Brain microvascular endothelial cell (primary cell): ENCODE data around the gene ORC3.

Experiments
- DNase-seq: peaks from one replicate; pipeline ENCODE4 v3.0.0-alpha.2; 2020
- H3K27ac ChIP-seq: fragments of 250-450 bp; sonication (Bioruptor Pico); 2 replicates; pipeline ENCODE4 v1.5.1; 2020; ENCODE audit warnings: mild to moderate bottlenecking, moderate library complexity
- H3K27me3 ChIP-seq: fragments of 250-450 bp; sonication (Bioruptor Pico); replicated peaks from 2 replicates; pipeline ENCODE4 v1.5.1; 2020; ENCODE audit warnings: mild to moderate bottlenecking
- H3K36me3 ChIP-seq: fragments of 250-450 bp; sonication (Bioruptor Pico); replicated peaks from 2 replicates; pipeline ENCODE4 v1.5.1; 2020; ENCODE audit warnings: mild to moderate bottlenecking
- H3K4me3 ChIP-seq: 2 replicates; pipeline ENCODE4 v1.5.1; 2011; ENCODE audit warnings: low read depth, mild to moderate bottlenecking, control low read depth, low read length, moderate library complexity
- CTCF ChIP-seq: IDR thresholded peaks from 2 replicates; pipeline ENCODE4 v1.5.1; 2011; ENCODE audit warnings: low read depth, mild to moderate bottlenecking, moderate library complexity, low read length, control low read depth, inconsistent platforms; ENCODE audit errors: missing control alignments
- in situ Hi-C: cut with HindIII; loops from 2 replicates; pipeline ENCODE4 v1.10.0; 2017; ENCODE audit warnings: low sequenced_read_pairs, low pct_ligation_motif_present

Gene ORC3

GRCh38 chr6:87572021-87572420, 17.9 kb upstream of the ORC3 start:
- Histone ChIP-seq H3K36me3 (no peaks in the 10 kb centered on the region), H3K27ac (no peak overlapping the region), H3K4me3 (no peak overlapping the region), H3K27me3 (no peaks in the 10 kb centered on the region)
- no peak for TF ChIP-seq CTCF
- in situ Hi-C loops = no loop called here
- DNase-seq = no peak

GRCh38 chr6:87572883-87573282, 17.1 kb upstream of the ORC3 start:
- Histone ChIP-seq H3K27me3 (no peaks in the 10 kb centered on the region), H3K27ac (no peak overlapping the region), H3K4me3 (no peak overlapping the region), H3K36me3 (no peaks in the 10 kb centered on the region)
- no peak for DNase-seq
- no peak for TF ChIP-seq CTCF
- in situ Hi-C loops = no loop called here

GRCh38 chr6:87573307-87574024, 16.5 kb upstream of the ORC3 start:
- no peak for DNase-seq
- Histone ChIP-seq H3K27me3 (no peaks in the 10 kb centered on the region), H3K36me3 (no peaks in the 10 kb centered on the region), H3K27ac (no peak overlapping the region), H3K4me3 (no peak overlapping the region)
- TF ChIP-seq CTCF = no peak
- in situ Hi-C loops = no loop called here

- no peak for TF ChIP-seq CTCF
- H3K27ac ChIP-seq = no peak overlapping the region
- H3K4me3 ChIP-seq = no peak overlapping the region
- in situ Hi-C loops = no loop called here
- H3K27me3 ChIP-seq = no peaks in the 10 kb centered on the region
- DNase-seq = no peak
- no peaks in the 10 kb centered on the region for H3K36me3 ChIP-seq
These were observed 15.6 kb upstream of the ORC3 start for GRCh38 chr6:87574237-87574804.

- no peak overlapping the region for H3K4me3 ChIP-seq
- in situ Hi-C loops = no loop called here
- TF ChIP-seq CTCF = no peak
- H3K36me3 ChIP-seq = peaks cover 5% of the 10 kb centered on the region
- DNase-seq = no peak
- no peaks in the 10 kb centered on the region for H3K27me3 ChIP-seq
- H3K27ac ChIP-seq = no peak overlapping the region
These were observed 14.5 kb upstream of the ORC3 start for GRCh38 chr6:87575423-87575822.

- Histone ChIP-seq H3K27ac (no peak overlapping the region), H3K36me3 (peaks cover 14% of the 10 kb centered on the region), H3K27me3 (no peaks in the 10 kb centered on the region), H3K4me3 (no peak overlapping the region)
- no peak for DNase-seq
- no peak for TF ChIP-seq CTCF
- in situ Hi-C loops = no loop called here
These were observed 6.1 kb upstream of the ORC3 start for GRCh38 chr6:87583822-87584221.
